H1 (cell line): ENCODE data around the gene TP63. TPM values are rescaled to one million over a fixed set of nuclear protein-coding genes. Genes with fewer than 3 reads are reported as not detected.

Experiments
- CTCF ChIA-PET: fragments of 300-600 bp; sonication (Branson Sonifier 250); formaldehyde crosslinking; loops from one replicate; lab custom pipeline; 2021; ENCODE audit not compliant: partially characterized antibody; lab: Charles Lee
- POLR2A ChIA-PET: fragments of 300-600 bp; sonication (Branson Sonifier 250); formaldehyde crosslinking; loops from one replicate; lab custom pipeline; 2021; ENCODE audit warnings: inconsistent platforms; ENCODE audit not compliant: partially characterized antibody; lab: Charles Lee
- DNase-seq, 2 experiments: peaks; one replicate each; pipeline versions ENCODE4 v3.0.0 to v3.0.0-alpha.2; 2010 to 2022; ENCODE audit warnings: low spot score in 2 of 2, low read depth in 1 of 2, mixed read lengths in 1 of 2
- FAIRE-seq: peaks from 2 replicates; lab custom pipeline; 2011; peaks lifted over from hg19 to GRCh38; lab: Jason Lieb, UNC
- H2AFZ ChIP-seq: 2 replicates; pipeline ENCODE4 v1.8.1; 2012; ENCODE audit warnings: low read length, inconsistent platforms
- H2AK5ac ChIP-seq: 2 replicates; pipeline ENCODE4 v1.6.1; 2013; ENCODE audit warnings: low read depth, low read length
- H2BK120ac ChIP-seq: replicated peaks from 2 replicates; pipeline ENCODE3; 2013; ENCODE audit warnings: low read depth, low read length, inconsistent platforms
- H2BK12ac ChIP-seq: 2 replicates; pipeline ENCODE4 v1.6.1; 2013; ENCODE audit warnings: low read depth, low read length
- H2BK15ac ChIP-seq: 2 replicates; pipeline ENCODE4 v1.6.1; 2013; ENCODE audit warnings: low read length
- H2BK20ac ChIP-seq: 2 replicates; pipeline ENCODE4 v1.6.1; 2013; ENCODE audit warnings: low read length
- H2BK5ac ChIP-seq: 2 replicates; pipeline ENCODE4 v1.6.1; 2013; ENCODE audit warnings: low read depth, low read length
- H3K14ac ChIP-seq: 2 replicates; pipeline ENCODE4 v1.6.1; 2013; ENCODE audit warnings: inconsistent platforms; ENCODE audit not compliant: insufficient read length
- H3K18ac ChIP-seq: 2 replicates; pipeline ENCODE4 v1.6.1; 2013; ENCODE audit warnings: low read length; ENCODE audit errors: extremely low read depth
- H3K23ac ChIP-seq: 2 replicates; pipeline ENCODE4 v1.6.1; 2013; ENCODE audit warnings: inconsistent platforms; ENCODE audit not compliant: insufficient read length
- H3K23me2 ChIP-seq: 2 replicates; pipeline ENCODE4 v1.6.1; 2013; ENCODE audit warnings: low read depth, low read length
- H3K27ac ChIP-seq: 2 replicates; pipeline ENCODE4 v1.6.1; 2011; ENCODE audit warnings: low read depth, low read length, inconsistent platforms
- H3K27me3 ChIP-seq, 4 experiments: replicated peaks in 1 of 4; 1 replicate in 1 of 4; 2 replicates in 3 of 4; pipeline versions ENCODE4 v1.6.1 to v1.8.1; 2011 to 2013; ENCODE audit warnings: low read length in 3 of 4, mild to moderate bottlenecking in 3 of 4, inconsistent platforms in 2 of 4, mixed read lengths in 2 of 4, moderate library complexity in 1 of 4; ENCODE audit not compliant: control insufficient read depth in 3 of 4, insufficient read depth in 3 of 4; ENCODE audit errors: extremely low read depth in 1 of 4
- H3K36me3 ChIP-seq, 4 experiments: 2 replicates each; pipeline versions ENCODE4 v1.6.1 to v1.8.1; 2011 to 2013; ENCODE audit warnings: mild to moderate bottlenecking in 4 of 4, low read length in 3 of 4, moderate library complexity in 2 of 4, control low read depth in 1 of 4, inconsistent platforms in 1 of 4; ENCODE audit not compliant: insufficient read depth in 4 of 4, control insufficient read depth in 2 of 4
- H3K4ac ChIP-seq: replicated peaks from 2 replicates; pipeline ENCODE3; 2013; ENCODE audit warnings: low read length, low read depth, mixed read lengths, inconsistent platforms; ENCODE audit not compliant: insufficient read length
- H3K4me1 ChIP-seq, 4 experiments: replicated peaks in 1 of 4; 1 replicate in 1 of 4; 2 replicates in 3 of 4; pipeline versions ENCODE4 v1.6.1 to v1.8.1; 2011 to 2013; ENCODE audit warnings: low read length in 3 of 4, inconsistent platforms in 2 of 4, mixed read lengths in 1 of 4; ENCODE audit not compliant: insufficient read depth in 4 of 4, control insufficient read depth in 3 of 4
- H3K4me2 ChIP-seq, 2 experiments: 2 replicates each; pipeline versions ENCODE4 v1.6.1 to v1.8.1; 2011 to 2013; ENCODE audit warnings: low read depth in 2 of 2, low read length in 2 of 2, control low read depth in 1 of 2, inconsistent platforms in 1 of 2, mild to moderate bottlenecking in 1 of 2; ENCODE audit not compliant: insufficient read depth in 1 of 2
- H3K4me3 ChIP-seq, 4 experiments: fragments of 200-600, 300-600 bp in 1 of 4; sonication (generic), shearing (Covaris generic), sonication (Bioruptor Twin) in 1 of 4; 2 replicates each; pipeline versions ENCODE4 v1.5.1 to v1.8.1; 2011 to 2016; ENCODE audit warnings: low read length in 4 of 4, low read depth in 3 of 4, control low read depth in 2 of 4, inconsistent platforms in 2 of 4, mild to moderate bottlenecking in 2 of 4, mixed read lengths in 1 of 4, moderate library complexity in 1 of 4; ENCODE audit not compliant: insufficient read depth in 2 of 4; ENCODE audit errors: extremely low read depth in 1 of 4
- H3K56ac ChIP-seq: replicated peaks from 2 replicates; pipeline ENCODE3; 2013; ENCODE audit warnings: low read depth, mild to moderate bottlenecking, mixed read lengths, low read length, inconsistent platforms; ENCODE audit not compliant: insufficient read length
- H3K79me1 ChIP-seq: 2 replicates; pipeline ENCODE4 v1.6.1; 2013; ENCODE audit warnings: low read depth, low read length, control low read depth
- H3K79me2 ChIP-seq, 2 experiments: 2 replicates each; pipeline versions ENCODE4 v1.6.1 to v1.8.1; 2012 to 2013; ENCODE audit warnings: low read length in 2 of 2, mild to moderate bottlenecking in 2 of 2, inconsistent platforms in 1 of 2; ENCODE audit not compliant: insufficient read depth in 2 of 2, control insufficient read depth in 1 of 2
- H3K9ac ChIP-seq, 4 experiments: replicated peaks in 1 of 4; 1 replicate in 1 of 4; 2 replicates in 3 of 4; pipeline versions ENCODE4 v1.6.1 to v1.8.1; 2011 to 2013; ENCODE audit warnings: low read depth in 3 of 4, low read length in 3 of 4, control low read depth in 2 of 4, mild to moderate bottlenecking in 2 of 4, moderate library complexity in 2 of 4, inconsistent platforms in 1 of 4; ENCODE audit errors: extremely low read depth in 1 of 4
- H3K9me3 ChIP-seq, 2 experiments: 2 replicates each; pipeline versions ENCODE4 v1.6.1 to v1.8.1; 2012 to 2013; ENCODE audit warnings: mild to moderate bottlenecking in 2 of 2, moderate library complexity in 2 of 2, control low read depth in 1 of 2, inconsistent platforms in 1 of 2, low read depth in 1 of 2, low read length in 1 of 2, mixed read lengths in 1 of 2; ENCODE audit not compliant: insufficient read depth in 2 of 2
- H4K20me1 ChIP-seq, 2 experiments: replicated peaks in 1 of 2; 2 replicates each; pipeline versions ENCODE3 to v1.8.1; 2011 to 2013; ENCODE audit warnings: inconsistent platforms in 2 of 2, low read length in 2 of 2, mild to moderate bottlenecking in 1 of 2; ENCODE audit not compliant: insufficient read depth in 2 of 2, control insufficient read depth in 1 of 2
- H4K5ac ChIP-seq: 2 replicates; pipeline ENCODE4 v1.6.1; 2013; ENCODE audit warnings: low read length, low read depth, mixed read lengths, inconsistent platforms; ENCODE audit not compliant: insufficient read length
- H4K8ac ChIP-seq: 2 replicates; pipeline ENCODE4 v1.8.0; 2013; ENCODE audit warnings: mild to moderate bottlenecking, moderate library complexity, low read length, inconsistent platforms; ENCODE audit not compliant: insufficient read depth; ENCODE audit errors: extremely low read depth
- H4K91ac ChIP-seq: replicated peaks from 2 replicates; pipeline ENCODE3; 2013; ENCODE audit warnings: low read length, mixed read lengths, inconsistent platforms; ENCODE audit not compliant: insufficient read length
- BACH1 ChIP-seq: IDR thresholded peaks from 2 replicates; pipeline ENCODE4 v1.6.1; 2012; ENCODE audit warnings: low read length, improper control_type of control experiment
- CEBPB ChIP-seq: IDR thresholded peaks from 2 replicates; pipeline ENCODE4 v1.6.1; 2012; ENCODE audit warnings: low read depth, low read length
- EP300 ChIP-seq, 2 experiments: IDR thresholded peaks; 1 replicate in 1 of 2; 2 replicates in 1 of 2; pipeline ENCODE4 v1.6.1; 2011 to 2012; ENCODE audit warnings: low read depth in 2 of 2, low read length in 2 of 2, mild to moderate bottlenecking in 2 of 2, borderline replicate concordance in 1 of 2, inconsistent platforms in 1 of 2, moderate library complexity in 1 of 2
- HDAC2 ChIP-seq, 2 experiments: fragments of 300-600 bp in 1 of 2; sonication (generic) in 1 of 2; IDR thresholded peaks; 2 replicates each; pipeline ENCODE4 v1.6.1; 2011 to 2012; ENCODE audit warnings: low read depth in 2 of 2, low read length in 2 of 2, mild to moderate bottlenecking in 2 of 2, moderate library complexity in 2 of 2, borderline replicate concordance in 1 of 2, inconsistent platforms in 1 of 2
- HDAC6 ChIP-seq: IDR thresholded peaks from one replicate; pipeline ENCODE4 v1.7.1; 2012; ENCODE audit warnings: low read depth, mild to moderate bottlenecking, inconsistent platforms, low read length, moderate library complexity
- KDM1A ChIP-seq: fragments of 200-600, 300-600 bp; sonication (generic); IDR thresholded peaks from 2 replicates; pipeline ENCODE4 v1.7.1; 2016; ENCODE audit warnings: mild to moderate bottlenecking, low read length, borderline replicate concordance
- RBBP5 ChIP-seq: IDR thresholded peaks from 2 replicates; pipeline ENCODE4 v1.7.1; 2012; ENCODE audit warnings: low read depth, mild to moderate bottlenecking, inconsistent platforms, low read length, moderate library complexity, borderline replicate concordance
- SIN3A ChIP-seq, 2 experiments: IDR thresholded peaks in 1 of 2; conservative IDR thresholded peaks in 1 of 2; 2 replicates each; pipeline ENCODE4 v1.6.1; 2011 to 2012; ENCODE audit warnings: low read length in 2 of 2, improper control_type of control experiment in 1 of 2, low read depth in 1 of 2, mild to moderate bottlenecking in 1 of 2
- SIX5 ChIP-seq: IDR thresholded peaks from 2 replicates; pipeline ENCODE4 v1.6.1; 2011; ENCODE audit warnings: mild to moderate bottlenecking, low read depth, low read length
- SRF ChIP-seq: IDR thresholded peaks from 2 replicates; pipeline ENCODE4 v1.6.1; 2011; ENCODE audit warnings: mild to moderate bottlenecking, low read depth, low read length, moderate library complexity
- TEAD4 ChIP-seq: IDR thresholded peaks from 2 replicates; pipeline ENCODE4 v1.6.1; 2012; ENCODE audit warnings: low read depth, low read length, inconsistent platforms, mixed read lengths
- WGBS, 2 experiments: shearing (Covaris generic) in 1 of 2; methylation state at CpG; one replicate each; pipeline versions ENCODE4 v1.1.6 to v1.1.7; 2013 to 2015; ENCODE audit warnings: low lambda C conversion rate in 2 of 2, mixed read lengths in 2 of 2, inconsistent platforms in 1 of 2, low coverage in 1 of 2, missing lambda C conversion rate in 1 of 2; ENCODE audit not compliant: insufficient replicate concordance in 2 of 2, insufficient coverage in 1 of 2, insufficient read length in 1 of 2; ENCODE audit errors: extremely low coverage in 1 of 2, missing lambda C conversion rate in 1 of 2; 5-methylcytosine and 5-hydroxymethylcytosine counted together
- polyA plus RNA-seq, 7 experiments: library from polyadenylated mRNA; depleted of rRNA in 3 of 7; stranded (reverse) in 5 of 7; unstranded in 2 of 7; fragments of >200 nt in 5 of 7; fragments of 200-250 nt in 2 of 7; gene quantifications; 1 replicate in 5 of 7; 2 replicates in 1 of 7; 4 replicates in 1 of 7; pipeline versions ENCODE4 v1.2.1 to v1.2.3, GENCODE V29; 2011 to 2013; ENCODE audit warnings: missing spikeins in 2 of 7, mixed read lengths in 2 of 7
- total RNA-seq: library from RNA; stranded (reverse); fragmentation: NEBNext Ultra II Directional; extraction: Animal tissue kit (Norgen Biotek cat#: 25700); gene quantifications from 2 replicates; pipeline ENCODE4 v1.2.1, GENCODE V29; 2021
- TF ChIP-seq, protein P1 (sequence below): IDR thresholded peaks from 2 replicates; pipeline ENCODE4 v1.6.1; 2012; ENCODE audit warnings: low read length, inconsistent platforms

TP63 gene
- total and polyA plus RNA-seq, 2 of the 8 experiments (the other 6 are each of a cell fraction or from before 2014, with no cell fraction given) = not detected

DNA sequence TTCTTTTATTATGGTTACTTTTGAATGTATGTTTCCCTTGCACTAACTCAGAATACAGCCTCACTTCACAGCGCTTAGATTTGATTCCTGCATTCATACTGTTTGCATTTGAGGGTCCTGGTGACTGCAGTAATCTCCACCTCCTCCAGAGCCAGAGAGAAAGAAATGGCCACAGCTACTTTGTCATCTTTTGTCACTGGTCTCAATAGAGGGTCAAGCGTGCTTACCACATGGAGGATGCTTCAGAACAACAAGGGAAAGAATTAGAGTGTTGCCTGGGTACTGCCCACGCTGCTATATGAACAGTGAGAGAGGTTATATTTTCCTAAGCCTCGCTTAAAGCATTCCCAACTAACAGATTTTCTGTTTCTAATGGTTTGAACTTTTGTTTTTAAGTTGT, 190.1 kb downstream of the TP63 start:
- no peaks in the 10 kb centered on the region for H3K36me3 ChIP-seq
- H3K18ac ChIP-seq = no peak overlapping the region
- no peak overlapping the region for H3K4me2 ChIP-seq
- no peak overlapping the region for H2BK5ac ChIP-seq
- no peak overlapping the region for H3K4ac ChIP-seq
- no peak overlapping the region for H3K14ac ChIP-seq
- H3K23ac ChIP-seq = no peak overlapping the region
- no peak overlapping the region for H2BK120ac ChIP-seq
- ChIA-PET CTCF (interaction anchor here (0.7 kb wide), 1 partner anchor 57 kb away, joined by 3 read pairs; no protein-coding TSS in a partner anchor), POLR2A (no interaction called here)
- WGBS, 2 experiments = 63% methylated on average over 4 of the region's 4 CpGs; no CpG with 5 or more reads in 1 of the 2 experiments
- no peak overlapping the region for H3K56ac ChIP-seq
- no peak overlapping the region for H2BK15ac ChIP-seq
- DNase-seq (no peak), FAIRE-seq (no peak)
- no peaks in the 10 kb centered on the region for H3K4me1 ChIP-seq
- H3K79me2 ChIP-seq = no peaks in the 10 kb centered on the region
- H3K9ac ChIP-seq = no peak overlapping the region
- no peak overlapping the region for H2BK20ac ChIP-seq
- H3K79me1 ChIP-seq = no peaks in the 10 kb centered on the region
- no peak overlapping the region for H2BK12ac ChIP-seq
- H4K20me1 ChIP-seq = no peaks in the 10 kb centered on the region
- H3K27me3 ChIP-seq = no peaks in the 10 kb centered on the region
- no peak overlapping the region for H4K5ac ChIP-seq
- no peak overlapping the region for H4K8ac ChIP-seq
- no peaks in the 10 kb centered on the region for H3K9me3 ChIP-seq
- no peak overlapping the region for H2AK5ac ChIP-seq
- no peak overlapping the region for H4K91ac ChIP-seq
- H2AFZ ChIP-seq = 0 out of 2 replicates have a peak overlapping the region, but pooled peaks have one; percentile 17
- H3K23me2 ChIP-seq = no peaks in the 10 kb centered on the region
- no peak overlapping the region for H3K4me3 ChIP-seq
- H3K27ac ChIP-seq = no peak overlapping the region
- no peak for TF ChIP-seq SIX5
- no peak for TF ChIP-seq BACH1
- TF ChIP-seq EP300 (IDR thresholded peaks at IDR 0.05; ENCODE audit: borderline replicate concordance in 1 of 2, low read depth in 2 of 2, low read length in 2 of 2) = no peak
- no peak for TF ChIP-seq RBBP5
- TF ChIP-seq TEAD4 = no peak
- TF ChIP-seq SIN3A (conservative IDR thresholded peaks at IDR 0.05 in 1 of 2, IDR thresholded peaks at IDR 0.05 in 1 of 2; ENCODE audit: low read depth in 1 of 2, low read length in 2 of 2) = no peak
- TF ChIP-seq, protein P1, sequence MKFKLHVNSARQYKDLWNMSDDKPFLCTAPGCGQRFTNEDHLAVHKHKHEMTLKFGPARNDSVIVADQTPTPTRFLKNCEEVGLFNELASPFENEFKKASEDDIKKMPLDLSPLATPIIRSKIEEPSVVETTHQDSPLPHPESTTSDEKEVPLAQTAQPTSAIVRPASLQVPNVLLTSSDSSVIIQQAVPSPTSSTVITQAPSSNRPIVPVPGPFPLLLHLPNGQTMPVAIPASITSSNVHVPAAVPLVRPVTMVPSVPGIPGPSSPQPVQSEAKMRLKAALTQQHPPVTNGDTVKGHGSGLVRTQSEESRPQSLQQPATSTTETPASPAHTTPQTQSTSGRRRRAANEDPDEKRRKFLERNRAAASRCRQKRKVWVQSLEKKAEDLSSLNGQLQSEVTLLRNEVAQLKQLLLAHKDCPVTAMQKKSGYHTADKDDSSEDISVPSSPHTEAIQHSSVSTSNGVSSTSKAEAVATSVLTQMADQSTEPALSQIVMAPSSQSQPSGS = no peak
- TF ChIP-seq CEBPB = no peak
- no peak for TF ChIP-seq KDM1A
- no peak for TF ChIP-seq HDAC2 (IDR thresholded peaks at IDR 0.05; ENCODE audit: borderline replicate concordance in 1 of 2, low read depth in 2 of 2, low read length in 2 of 2)
- TF ChIP-seq HDAC6 = no peak
- no peak for TF ChIP-seq SRF
